GM08714 (cell line): ENCODE results near the gene KIAA0232.

Experiments used
- H3K4me3 ChIP-seq: fragments of 200-500 bp; sonication (Bioruptor generic); 2 replicates; pipeline ENCODE4 v1.5.1; 2014; ENCODE audit warnings: mild to moderate bottlenecking, low read length, inconsistent platforms
- ZNF274 ChIP-seq: IDR thresholded peaks from 2 replicates; pipeline ENCODE4 v1.6.1; 2012; ENCODE audit warnings: mild to moderate bottlenecking, low read depth, low read length

KIAA0232 gene

GRCh38 chr4:6915041-6916005 is 132.8 kb downstream of the KIAA0232 start:
- no peak overlapping the region for H3K4me3 ChIP-seq
- TF ChIP-seq ZNF274 = no peak

- no peak overlapping the region for H3K4me3 ChIP-seq
- no peak for TF ChIP-seq ZNF274
Measured at GRCh38 chr4:6916069-6916586, 133.6 kb downstream of the KIAA0232 start.

- H3K4me3 ChIP-seq = no peak overlapping the region
- no peak for TF ChIP-seq ZNF274
Measured at GRCh38 chr4:6916587-6917460, 134.3 kb downstream of the KIAA0232 start.

GRCh38 chr4:6917461-6918271 is 135.1 kb downstream of the KIAA0232 start:
- H3K4me3 ChIP-seq = no peak overlapping the region; the same call in 1 of the 2 replicates
- TF ChIP-seq ZNF274 = no peak

- TF ChIP-seq ZNF274 = no peak
- no peak overlapping the region; the same call in 1 of the 2 replicates for H3K4me3 ChIP-seq
Measured at GRCh38 chr4:6918338-6918737, 135.8 kb downstream of the KIAA0232 start.

- no peak for TF ChIP-seq ZNF274
- H3K4me3 ChIP-seq = no peak overlapping the region
Measured at GRCh38 chr4:6920171-6920570, 137.6 kb downstream of the KIAA0232 start.

- no peak overlapping the region for H3K4me3 ChIP-seq
- no peak for TF ChIP-seq ZNF274
Measured at GRCh38 chr4:6923507-6923906, 141.0 kb downstream of the KIAA0232 start.

- TF ChIP-seq ZNF274 = no peak
- H3K4me3 ChIP-seq = no peak overlapping the region
Measured at GRCh38 chr4:6924361-6924779, 141.8 kb downstream of the KIAA0232 start.

GRCh38 chr4:6925357-6925836 is 142.9 kb downstream of the KIAA0232 start:
- H3K4me3 ChIP-seq = no peak overlapping the region
- no peak for TF ChIP-seq ZNF274

- H3K4me3 ChIP-seq = no peak overlapping the region
- no peak for TF ChIP-seq ZNF274
Measured at GRCh38 chr4:6926081-6926480, 143.6 kb downstream of the KIAA0232 start.

GRCh38 chr4:6926681-6927478 is 144.4 kb downstream of the KIAA0232 start:
- TF ChIP-seq ZNF274 = no peak
- no peak overlapping the region for H3K4me3 ChIP-seq

- no peak for TF ChIP-seq ZNF274
- no peak overlapping the region for H3K4me3 ChIP-seq
Measured at GRCh38 chr4:6928081-6928480, 145.6 kb downstream of the KIAA0232 start.
